CD4-positive, alpha-beta T cell treated with Interleukin-2 at 100 ng/mL for 4 hours (primary cell): ENCODE data around the gene NCOA1.
A peak's percentile ranks its signal among the peaks of the same experiment; 100 is the strongest.

Source experiments
- DNase-seq: peaks from one replicate; pipeline ENCODE4 v3.0.0-alpha.2; 2020; ENCODE audit warnings: low spot score

NCOA1 gene

DNA sequence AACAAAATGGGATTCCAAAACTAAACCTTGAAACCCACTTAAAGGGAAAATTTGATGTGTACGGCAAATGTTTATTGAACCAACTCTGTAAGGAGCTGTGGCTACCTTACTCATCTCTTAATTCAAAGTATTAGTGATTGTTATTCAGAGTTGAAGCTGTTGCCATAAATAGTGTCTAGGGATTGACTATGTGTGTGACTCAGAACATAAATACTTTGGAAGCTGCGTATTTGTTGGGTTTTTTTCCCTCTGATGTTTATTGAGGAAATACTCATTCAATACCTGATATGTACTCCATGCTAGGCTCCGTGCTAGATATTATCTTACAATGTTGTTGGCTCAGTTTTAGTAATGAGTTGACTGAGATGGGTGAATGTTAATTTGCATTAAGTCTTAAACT, 211.7 kb downstream of the NCOA1 start:
- DNase-seq, result no peak

DNA sequence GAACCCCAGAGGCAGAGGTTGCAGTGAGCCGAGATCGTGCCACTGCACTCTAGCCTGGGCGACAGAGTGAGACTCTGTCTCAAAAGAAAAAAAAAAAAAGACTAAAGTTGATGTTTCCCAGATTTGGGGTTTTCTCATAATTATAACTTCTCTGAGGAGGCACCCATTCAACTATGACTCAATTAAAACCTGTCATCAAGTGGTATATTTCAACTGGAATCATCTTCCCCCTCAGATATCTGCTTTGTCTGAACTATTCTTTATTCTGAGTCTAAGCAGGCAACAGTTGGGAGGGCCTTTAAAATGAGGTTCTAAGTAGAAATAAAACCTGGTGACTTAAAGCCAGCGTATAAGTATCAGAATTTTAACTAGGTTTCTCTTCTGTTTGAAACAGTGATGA, 213.6 kb downstream of the NCOA1 start:
- DNase-seq, result no peak

DNA sequence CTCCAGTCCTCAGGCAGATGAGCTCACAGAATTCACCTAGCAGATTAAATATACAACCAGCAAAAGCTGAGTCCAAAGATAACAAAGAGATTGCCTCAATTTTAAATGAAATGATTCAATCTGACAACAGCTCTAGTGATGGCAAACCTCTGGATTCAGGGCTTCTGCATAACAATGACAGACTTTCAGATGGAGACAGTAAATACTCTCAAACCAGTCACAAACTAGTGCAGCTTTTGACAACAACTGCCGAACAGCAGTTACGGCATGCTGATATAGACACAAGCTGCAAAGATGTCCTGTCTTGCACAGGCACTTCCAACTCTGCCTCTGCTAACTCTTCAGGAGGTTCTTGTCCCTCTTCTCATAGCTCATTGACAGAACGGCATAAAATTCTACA, 216.1 kb downstream of the NCOA1 start:
- DNase-seq, result no peak

DNA sequence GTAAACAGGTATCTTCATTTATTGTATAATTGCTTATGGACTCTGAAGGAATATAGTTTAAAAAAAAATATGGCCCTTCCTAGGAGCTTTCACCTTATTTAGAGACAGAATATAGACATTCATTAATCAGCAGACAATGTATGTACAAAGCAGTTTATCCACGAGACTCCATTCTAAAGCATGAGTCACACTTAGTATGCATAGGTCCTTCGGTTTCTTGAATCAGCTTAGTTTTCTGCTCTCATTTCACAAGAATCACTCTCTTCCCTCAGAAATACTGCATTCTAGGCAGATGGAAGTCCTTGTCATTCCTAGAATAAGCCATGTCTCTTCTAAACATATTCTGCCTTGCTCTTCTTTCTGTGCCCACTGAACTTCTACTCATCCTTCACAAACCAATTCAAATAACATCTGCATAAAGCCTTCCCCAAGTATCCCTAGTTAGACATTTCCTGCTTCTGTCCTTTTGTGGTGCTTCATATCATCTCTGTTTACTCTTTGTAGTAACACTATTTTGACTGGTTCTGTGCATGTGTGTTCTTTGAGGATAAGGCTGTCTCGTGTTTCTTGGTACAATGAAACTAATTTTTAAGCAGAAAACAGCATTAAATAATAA, 217.6 kb downstream of the NCOA1 start:
- no peak for DNase-seq

DNA sequence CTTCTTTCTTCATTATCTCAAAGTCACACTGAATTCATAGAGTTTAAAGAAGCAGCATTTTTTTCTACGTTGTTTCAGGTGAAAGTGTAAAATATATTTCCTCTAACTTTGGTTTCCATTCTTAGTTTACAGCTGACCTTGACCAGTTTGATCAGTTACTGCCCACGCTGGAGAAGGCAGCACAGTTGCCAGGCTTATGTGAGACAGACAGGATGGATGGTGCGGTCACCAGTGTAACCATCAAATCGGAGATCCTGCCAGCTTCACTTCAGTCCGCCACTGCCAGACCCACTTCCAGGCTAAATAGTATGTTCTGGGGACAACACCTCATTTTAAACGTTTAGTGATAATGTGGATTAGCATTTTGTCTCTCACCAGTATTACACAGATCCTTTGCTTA, 219.8 kb downstream of the NCOA1 start:
- DNase-seq, result no peak

DNA sequence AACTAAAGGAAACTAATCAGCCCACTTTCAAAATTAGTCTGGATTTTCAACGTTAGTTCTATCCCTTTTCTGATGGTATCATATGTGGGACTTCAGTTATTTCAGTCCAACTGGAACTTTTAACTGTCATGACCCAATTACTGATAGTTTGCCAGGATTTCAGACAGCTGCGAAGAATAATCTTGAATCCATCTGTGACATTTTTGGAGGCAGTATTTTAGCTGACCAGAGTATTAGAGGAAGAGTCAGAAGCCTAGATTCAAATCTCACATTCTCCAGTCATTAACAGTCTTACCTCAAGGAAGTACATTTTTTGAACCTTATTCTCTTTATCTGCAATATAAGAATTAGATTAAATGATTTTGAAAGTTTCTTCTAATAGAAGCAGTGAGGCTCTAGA, 220.8 kb downstream of the NCOA1 start:
- no peak for DNase-seq

DNA sequence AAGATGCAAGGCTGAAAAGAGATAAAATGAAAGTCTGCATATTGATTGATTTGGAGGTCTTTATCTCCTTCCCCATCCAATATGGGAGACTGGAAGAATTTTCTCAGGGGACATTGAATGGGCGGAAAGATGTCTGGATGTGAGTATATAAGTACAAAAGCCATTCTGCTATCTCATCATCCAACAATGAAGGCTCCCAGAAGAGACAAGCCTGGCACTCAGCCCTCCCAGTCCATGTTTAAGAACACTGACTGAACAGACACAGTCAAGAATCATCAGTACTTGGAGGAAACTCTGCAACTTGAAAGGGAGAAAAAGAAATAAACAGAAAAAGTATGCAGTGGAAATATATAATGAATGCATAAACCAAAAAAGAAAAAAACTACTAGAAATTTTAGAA, 221.2 kb downstream of the NCOA1 start:
- DNase-seq, result no peak

DNA sequence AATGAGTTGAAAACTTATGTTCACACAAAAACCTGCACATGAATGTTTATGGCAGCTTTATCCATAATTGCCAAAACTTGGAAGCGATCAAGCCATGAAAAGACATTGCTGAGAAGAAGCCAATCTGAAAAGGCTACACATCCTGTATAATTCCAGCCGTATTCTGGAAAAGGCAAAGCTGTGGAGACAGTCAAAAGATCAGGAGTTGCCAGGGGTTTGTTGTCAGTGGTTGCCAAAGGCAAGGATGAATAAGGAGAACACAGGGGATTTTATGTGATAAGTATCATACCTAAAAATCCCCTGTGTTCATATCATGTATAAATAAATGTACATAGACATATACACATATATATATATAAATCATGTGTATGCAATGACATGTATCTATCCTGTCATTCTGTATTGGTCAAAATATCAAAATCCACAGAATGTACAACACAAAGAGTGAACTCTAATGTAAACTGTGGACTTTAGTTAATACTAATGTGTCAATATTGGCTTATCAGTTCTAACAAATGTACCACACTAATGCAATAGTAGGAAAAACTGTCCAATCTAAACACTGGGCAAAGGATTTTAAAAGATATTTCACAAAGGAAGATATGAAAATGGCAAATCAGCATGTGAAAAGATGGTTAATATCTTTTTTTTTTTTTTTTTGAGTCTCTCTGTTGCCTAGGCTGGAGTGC, 226.4 kb downstream of the NCOA1 start:
- no peak for DNase-seq

DNA sequence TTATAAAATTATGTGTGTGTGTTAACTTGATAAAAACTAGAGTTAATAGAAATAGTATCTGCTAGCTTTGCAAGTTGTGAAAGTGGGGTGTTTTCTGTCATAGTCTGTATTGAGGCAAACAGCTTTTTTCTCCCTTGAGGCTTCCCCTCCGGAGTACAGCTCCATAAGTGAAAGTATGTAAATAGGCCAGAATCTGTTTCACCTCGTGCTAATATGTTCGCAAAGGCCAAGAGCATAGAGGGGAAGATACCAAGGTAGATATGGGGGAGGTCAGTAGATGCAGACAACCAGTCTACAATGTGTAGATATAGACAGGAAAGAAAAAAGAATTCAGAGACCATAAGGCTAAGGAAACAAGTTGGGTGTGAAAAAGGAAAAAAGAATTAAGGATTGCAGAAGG, 229.3 kb downstream of the NCOA1 start:
- DNase-seq, result no peak

DNA sequence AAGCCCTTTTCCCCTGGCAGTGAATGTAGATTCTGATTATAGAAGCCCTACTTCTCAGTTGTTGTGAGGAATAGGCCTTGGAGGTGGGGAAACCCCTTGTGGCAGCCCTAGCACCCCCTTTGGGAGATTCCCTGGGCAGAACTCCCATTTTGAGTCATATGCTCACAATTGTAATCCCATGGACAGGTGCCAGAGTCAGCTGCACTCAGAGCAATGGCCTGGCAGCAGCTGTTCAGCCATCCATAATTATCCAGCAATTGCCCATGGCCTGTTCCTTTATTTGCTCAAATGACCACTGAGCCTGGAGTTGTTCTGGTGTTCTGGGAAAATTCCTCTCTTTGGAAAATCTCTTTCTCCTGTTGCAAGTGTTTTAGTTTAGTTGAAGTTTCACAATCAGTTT, 230.4 kb downstream of the NCOA1 start:
- no peak for DNase-seq

DNA sequence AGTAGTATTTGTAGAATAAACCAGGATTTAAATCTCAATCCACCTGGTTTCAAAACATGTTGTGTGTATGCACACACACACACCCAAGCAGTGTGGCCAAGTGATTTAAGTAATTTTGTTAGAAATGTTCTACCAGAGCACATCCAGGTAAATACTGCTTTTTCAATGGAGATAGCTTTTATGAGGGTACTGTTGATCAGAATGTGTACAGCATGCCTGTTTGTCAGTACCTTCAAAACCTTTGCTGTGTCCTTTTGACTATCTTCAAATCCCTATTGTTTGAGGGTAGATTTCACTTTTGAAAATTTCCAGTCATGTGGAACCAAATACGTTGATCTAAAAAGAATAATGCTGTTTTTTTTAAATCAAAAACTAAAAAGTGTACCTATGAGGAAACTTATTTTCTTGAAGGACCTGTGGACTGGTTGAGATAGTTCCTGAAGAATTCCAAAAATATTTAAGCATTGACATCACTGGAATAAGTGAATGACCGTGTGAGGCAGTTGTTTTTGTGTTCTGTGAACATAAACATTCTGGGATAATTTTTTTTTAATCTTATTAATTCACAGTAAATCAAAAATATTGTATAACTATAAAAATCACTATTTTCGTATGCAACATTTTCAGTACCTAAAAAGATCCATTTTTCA, 231.2 kb downstream of the NCOA1 start:
- DNase-seq, result no peak

DNA sequence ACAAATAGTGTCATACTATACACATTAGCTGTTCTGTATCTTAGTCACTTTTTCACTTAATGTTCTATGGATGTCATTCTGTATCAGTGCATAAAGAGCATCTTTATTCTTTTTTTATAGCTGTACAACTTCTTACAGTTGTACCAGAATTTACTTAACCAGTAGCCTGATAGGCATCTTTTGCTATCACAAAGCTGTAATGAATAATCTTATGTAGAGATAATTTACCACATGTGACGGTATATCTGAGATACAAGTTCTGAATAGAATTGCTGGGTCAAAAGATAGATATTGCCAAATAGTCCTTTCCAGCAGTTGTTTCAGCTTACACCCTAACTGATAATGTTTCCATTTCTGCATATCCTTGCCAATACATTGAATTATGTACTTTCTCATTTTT, 232.1 kb downstream of the NCOA1 start:
- DNase-seq, result no peak

DNA sequence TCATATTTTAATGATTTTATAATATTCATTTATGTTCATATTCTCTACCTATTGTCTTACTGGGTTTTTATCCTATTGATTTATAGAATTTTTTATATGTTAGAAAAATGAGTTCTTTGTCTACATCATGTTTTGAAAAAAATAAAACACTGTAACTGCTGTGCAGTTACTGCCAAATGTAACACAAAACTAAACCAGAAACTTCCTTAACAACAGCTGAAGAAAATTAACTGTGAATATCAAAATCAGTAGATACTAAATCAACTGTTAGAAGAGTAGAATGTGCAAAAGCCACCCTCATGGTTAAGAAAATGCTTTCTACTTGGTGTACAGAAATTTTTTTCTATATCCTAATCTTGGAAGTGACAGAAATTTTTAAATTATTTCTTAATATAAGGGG, 232.6 kb downstream of the NCOA1 start:
- no peak for DNase-seq

DNA sequence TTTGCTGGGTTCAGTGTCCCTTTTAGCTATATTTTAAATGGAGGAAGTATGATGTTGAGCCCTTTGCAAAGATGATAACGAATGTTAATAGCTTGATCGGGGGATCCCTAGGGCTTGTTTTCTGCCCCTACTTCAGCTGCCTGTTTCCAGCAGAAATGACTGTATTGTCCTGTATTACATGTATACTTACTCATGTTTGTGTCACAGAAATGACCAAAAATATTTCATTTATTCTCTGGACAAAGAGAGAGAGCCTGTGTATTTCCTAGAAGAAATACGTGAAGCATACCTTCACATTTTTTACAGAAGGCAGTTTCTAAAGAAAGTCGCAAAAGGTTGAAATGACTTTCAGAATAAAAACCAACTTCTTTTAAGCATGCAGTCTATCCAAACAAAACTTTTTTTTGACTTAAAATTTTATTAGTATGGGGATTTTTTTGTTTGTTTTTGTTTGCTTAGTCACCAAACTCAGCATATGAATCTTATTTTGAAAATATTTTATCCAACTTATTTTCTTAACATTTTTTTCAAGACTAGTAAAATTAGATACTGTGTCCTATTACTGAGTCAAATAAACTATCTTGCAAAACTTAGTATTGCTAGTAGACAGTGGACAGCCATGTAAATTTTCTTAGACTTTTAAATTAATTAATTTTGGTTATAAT, 233.2 kb downstream of the NCOA1 start:
- no peak for DNase-seq

DNA sequence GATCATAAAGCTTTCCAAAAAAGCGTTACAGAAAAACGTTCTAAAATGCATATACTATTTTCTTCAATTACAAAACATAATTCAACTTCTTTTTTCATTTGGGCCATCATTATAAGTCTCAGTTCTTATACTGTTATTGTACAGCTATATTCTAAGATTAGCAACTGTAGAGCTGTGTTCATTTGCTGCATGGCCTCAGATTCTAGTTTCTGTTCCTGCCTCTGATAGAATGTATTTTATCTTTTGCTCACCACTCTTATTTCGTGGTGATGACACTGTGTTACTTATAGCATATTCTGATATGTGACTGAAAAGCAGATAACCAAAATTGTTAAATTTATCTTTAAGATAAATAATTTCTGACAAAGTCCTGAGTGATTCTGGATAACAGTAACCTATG, 234.9 kb downstream of the NCOA1 start:
- DNase-seq, result no peak

DNA sequence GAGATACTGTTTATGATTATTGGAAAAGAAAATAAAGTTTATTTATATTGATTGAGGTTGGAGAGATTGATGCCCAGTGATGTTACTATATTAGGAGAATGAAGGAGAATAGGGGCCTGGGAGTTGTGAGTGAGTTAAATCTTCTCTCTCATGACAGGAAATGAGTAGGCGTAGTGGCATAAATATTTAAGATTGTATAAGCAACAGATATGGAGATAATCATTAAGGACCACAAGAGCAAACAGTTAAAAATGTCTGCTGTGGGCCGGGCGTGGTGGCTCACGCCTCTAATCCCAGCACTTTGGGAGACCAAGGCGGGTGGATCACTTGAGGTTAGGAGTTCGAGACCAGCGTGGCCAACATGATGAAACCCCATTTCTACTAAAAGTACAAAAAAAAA, 239.4 kb downstream of the NCOA1 start:
- no peak for DNase-seq

DNA sequence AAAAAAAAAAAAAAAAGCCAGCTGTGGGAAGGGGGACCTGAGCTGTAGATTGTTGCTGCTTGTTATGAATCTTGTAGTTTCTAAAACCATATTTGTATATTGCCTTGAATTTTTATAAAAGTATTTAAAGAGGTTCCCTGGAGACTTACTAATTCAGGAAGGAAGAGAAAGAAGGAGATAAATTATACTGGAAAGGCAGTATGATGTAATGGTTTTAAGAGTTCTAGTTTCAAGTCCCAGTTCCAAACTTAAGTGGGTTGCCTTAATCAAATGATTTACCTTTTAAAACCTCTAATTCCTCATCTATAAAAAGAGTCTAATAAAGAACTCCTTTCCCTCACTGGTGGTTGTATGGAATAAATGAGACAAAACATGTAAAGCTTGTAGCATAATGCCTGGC, 240.0 kb downstream of the NCOA1 start:
- DNase-seq, result no peak

DNA sequence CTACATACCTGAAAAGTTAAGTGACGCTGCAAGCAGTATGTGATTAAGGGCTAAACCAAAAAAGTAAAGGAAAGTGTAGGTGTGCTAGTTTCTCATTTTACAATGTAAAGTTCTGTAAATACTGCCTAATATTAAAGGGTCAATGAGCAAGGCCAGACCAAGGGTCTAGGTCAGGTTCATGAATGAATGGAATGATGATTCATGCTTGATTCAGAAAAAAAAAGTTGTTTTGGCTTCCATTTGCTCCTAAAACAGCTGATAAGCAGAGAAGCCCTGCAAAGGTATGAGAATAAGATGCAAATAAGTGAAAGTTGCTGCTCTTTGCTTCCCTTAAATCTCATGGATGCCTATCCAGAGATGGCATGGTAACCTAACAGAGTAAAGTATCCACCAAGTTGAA, 240.9 kb downstream of the NCOA1 start:
- no peak for DNase-seq

DNA sequence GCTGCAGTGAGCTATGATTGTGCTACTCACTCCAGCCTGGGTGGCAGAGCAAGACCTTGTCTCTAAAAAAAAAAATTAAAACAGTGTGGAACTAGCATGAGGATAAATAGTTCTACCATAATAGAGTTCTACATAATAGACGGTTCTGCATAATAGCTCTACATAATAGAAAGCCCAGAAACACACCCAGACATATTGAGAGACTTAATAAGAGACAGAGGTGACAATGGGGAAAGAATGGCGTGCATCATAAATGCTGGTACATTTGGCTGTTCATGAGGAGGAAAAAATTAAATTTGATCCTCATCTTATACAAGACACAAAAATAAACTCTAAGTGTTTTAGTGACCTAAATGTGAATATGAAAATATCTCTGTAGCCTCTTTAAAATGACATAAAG, 243.7 kb downstream of the NCOA1 start:
- DNase-seq, result no peak

DNA sequence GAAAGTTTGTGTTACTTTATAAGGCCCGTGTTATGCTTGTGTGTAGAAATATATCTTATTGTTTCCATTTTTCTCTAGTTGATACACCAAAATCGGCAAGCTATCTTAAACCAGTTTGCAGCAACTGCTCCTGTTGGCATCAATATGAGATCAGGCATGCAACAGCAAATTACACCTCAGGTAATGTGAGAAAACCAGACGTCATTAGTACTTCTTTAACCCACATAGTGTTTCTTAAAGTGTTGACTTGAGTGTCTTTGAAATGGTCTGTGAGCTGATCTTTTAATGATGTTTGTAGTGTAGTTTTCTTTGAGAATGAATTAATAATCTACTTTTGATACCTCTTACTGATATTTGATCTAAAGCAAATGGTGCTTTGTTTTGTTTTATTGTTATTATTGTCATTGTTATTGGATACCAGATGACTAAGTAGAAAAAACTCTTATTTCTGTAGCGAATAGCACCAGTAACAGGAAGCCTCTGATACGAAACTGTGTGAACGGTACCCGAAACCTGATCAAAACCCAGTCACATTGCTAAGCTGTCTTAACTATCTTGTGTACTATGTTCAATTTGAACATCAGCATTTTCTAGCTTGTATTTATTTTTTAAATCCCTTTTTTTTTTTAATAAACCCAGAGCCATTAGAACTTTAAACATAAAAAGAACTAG, 248.4 kb downstream of the NCOA1 start:
- DNase-seq, result peak; percentile 22

DNA sequence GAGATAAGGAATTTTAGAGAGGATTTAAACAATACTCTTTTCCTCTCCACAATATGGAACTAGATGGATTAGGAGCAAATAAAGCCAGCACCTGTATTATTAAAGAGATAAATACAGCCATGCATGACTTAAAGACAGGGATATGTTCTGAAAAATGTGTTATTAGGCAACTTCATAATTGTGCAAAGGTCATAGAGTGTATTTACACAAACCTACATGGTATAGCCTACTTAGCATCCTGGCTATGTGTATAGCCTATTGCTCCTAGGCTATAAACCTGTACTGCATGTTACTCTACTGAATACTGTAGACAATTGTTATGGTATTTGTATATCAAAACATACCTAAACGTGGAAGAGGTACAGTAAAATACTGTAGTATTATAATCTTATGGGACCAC, 249.1 kb downstream of the NCOA1 start:
- no peak for DNase-seq

DNA sequence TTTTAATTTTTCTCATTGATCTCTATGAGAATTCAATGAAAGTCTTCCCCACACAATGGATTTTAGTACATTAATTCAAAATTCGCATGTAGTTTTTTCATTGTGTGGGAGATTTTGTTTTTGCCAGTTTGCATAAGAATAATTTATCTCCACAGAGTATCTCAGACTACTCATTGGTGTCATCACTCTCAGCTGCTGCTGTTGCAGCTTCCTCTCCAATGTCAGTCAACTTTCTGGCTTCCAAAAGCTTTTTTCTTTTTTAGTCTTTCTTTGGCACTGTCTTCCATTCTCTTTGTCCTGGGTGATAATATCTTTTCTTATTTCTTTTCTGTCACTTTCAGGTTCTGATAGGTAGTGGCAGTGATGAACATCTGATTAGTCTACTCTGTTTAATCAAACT, 251.7 kb downstream of the NCOA1 start:
- DNase-seq, result no peak

DNA sequence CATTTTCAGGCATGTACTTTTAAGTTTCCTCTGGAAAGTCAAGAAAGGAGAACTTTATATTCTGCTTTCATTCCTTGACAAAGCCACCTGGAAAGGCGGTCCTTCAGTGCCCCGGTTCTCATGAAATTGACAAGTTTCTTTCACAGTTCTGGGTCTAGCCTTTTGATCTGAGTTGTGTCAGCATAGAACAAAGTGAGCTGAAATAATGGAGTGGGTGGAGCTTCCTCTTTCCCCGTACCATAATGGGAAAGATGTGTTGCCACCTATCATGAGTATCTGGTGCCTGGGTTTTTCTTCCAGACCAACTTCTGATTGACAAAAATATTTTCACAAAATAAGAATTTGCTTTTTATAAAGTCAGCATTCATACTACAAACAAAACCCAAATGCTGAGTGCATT, 252.9 kb downstream of the NCOA1 start:
- no peak for DNase-seq
